Smooth muscle cell (in vitro differentiated cells): ENCODE data around the gene UNC13D. TPM values are rescaled to one million over a fixed set of nuclear protein-coding genes. Genes with fewer than 3 reads are reported as not detected.
"Not testable (repeated sequence)": the region's sequence is repeated elsewhere in the genome, so short reads cannot be mapped to it uniquely, and the experiment has no call there.

Source experiments
- DNase-seq: peaks from one replicate; lab custom pipeline; 2025; ENCODE audit not compliant: unreplicated experiment; lab: John Stamatoyannopoulos, UW
- H2AFZ ChIP-seq: fragments of 200-600 bp; sonication (generic); 2 replicates; pipeline ENCODE4 v1.6.0; 2016; ENCODE audit warnings: antibody characterized with exemption, low read depth, mild to moderate bottlenecking
- H3F3A ChIP-seq: fragments of 200-600 bp; sonication (generic); 2 replicates; pipeline ENCODE4 v1.6.0; 2017; ENCODE audit warnings: antibody characterized with exemption, low read depth
- H3K27ac ChIP-seq: fragments of 200-600 bp; sonication (generic); 2 replicates; pipeline ENCODE4 v1.5.1; 2016; ENCODE audit warnings: low read depth, mild to moderate bottlenecking
- H3K27me3 ChIP-seq: fragments of 200-600 bp; sonication (generic); 2 replicates; pipeline ENCODE4 v1.6.1; 2016; ENCODE audit warnings: low read depth, mild to moderate bottlenecking
- H3K36me3 ChIP-seq: fragments of 200-600 bp; sonication (generic); 2 replicates; pipeline ENCODE4 v1.5.1; 2016; ENCODE audit warnings: low read depth
- H3K4me1 ChIP-seq: fragments of 200-600 bp; sonication (generic); 2 replicates; pipeline ENCODE4 v1.5.1; 2016; ENCODE audit warnings: low read depth
- H3K4me2 ChIP-seq: fragments of 200-600 bp; sonication (generic); 2 replicates; pipeline ENCODE4 v1.6.0; 2016; ENCODE audit warnings: mild to moderate bottlenecking
- H3K4me3 ChIP-seq: fragments of 200-600 bp; sonication (generic); 2 replicates; pipeline ENCODE4 v1.5.1; 2016; ENCODE audit warnings: mild to moderate bottlenecking
- H3K79me2 ChIP-seq: fragments of 200-600 bp; sonication (generic); 2 replicates; pipeline ENCODE4 v1.6.0; 2016; ENCODE audit warnings: low read depth, mild to moderate bottlenecking
- H3K9ac ChIP-seq: fragments of 200-600 bp; sonication (generic); 2 replicates; pipeline ENCODE4 v1.6.0; 2016; ENCODE audit warnings: low read depth
- H3K9me3 ChIP-seq: fragments of 200-600 bp; sonication (generic); replicated peaks from 2 replicates; pipeline ENCODE4 v1.5.1; 2016; ENCODE audit warnings: low read depth
- H4K20me1 ChIP-seq: fragments of 200-600 bp; sonication (generic); 2 replicates; pipeline ENCODE4 v1.6.0; 2016; ENCODE audit warnings: low read depth
- WGBS: methylation state at CpG from one replicate; pipeline ENCODE4 v1.1.7; 2016; ENCODE audit warnings: low lambda C conversion rate; 5-methylcytosine and 5-hydroxymethylcytosine counted together
- polyA plus RNA-seq: library from polyadenylated mRNA; unstranded; fragments of >200 nt; fragmentation: Nextera tagmentation; extraction: Ambion mirVana; gene quantifications from 2 replicates; pipeline ENCODE4 v1.2.1, GENCODE V29; 2016
- total RNA-seq: library from RNA; depleted of rRNA; stranded (reverse); fragments of >200 nt; gene quantifications from 2 replicates; pipeline ENCODE4 v1.2.3, GENCODE V29; 2014
- TF ChIP-seq, protein P1 (sequence below): fragments of 200-600 bp; sonication (generic); IDR thresholded peaks from 2 replicates; pipeline ENCODE4 v1.5.1; 2017; ENCODE audit warnings: borderline replicate concordance, mild to moderate bottlenecking, antibody characterized with exemption; ENCODE audit not compliant: insufficient read depth, poor library complexity, severe bottlenecking

The UNC13D gene
- total and polyA plus RNA-seq, 2 experiments from 2014 or later, result 2.4 to 4.5 TPM

DNA sequence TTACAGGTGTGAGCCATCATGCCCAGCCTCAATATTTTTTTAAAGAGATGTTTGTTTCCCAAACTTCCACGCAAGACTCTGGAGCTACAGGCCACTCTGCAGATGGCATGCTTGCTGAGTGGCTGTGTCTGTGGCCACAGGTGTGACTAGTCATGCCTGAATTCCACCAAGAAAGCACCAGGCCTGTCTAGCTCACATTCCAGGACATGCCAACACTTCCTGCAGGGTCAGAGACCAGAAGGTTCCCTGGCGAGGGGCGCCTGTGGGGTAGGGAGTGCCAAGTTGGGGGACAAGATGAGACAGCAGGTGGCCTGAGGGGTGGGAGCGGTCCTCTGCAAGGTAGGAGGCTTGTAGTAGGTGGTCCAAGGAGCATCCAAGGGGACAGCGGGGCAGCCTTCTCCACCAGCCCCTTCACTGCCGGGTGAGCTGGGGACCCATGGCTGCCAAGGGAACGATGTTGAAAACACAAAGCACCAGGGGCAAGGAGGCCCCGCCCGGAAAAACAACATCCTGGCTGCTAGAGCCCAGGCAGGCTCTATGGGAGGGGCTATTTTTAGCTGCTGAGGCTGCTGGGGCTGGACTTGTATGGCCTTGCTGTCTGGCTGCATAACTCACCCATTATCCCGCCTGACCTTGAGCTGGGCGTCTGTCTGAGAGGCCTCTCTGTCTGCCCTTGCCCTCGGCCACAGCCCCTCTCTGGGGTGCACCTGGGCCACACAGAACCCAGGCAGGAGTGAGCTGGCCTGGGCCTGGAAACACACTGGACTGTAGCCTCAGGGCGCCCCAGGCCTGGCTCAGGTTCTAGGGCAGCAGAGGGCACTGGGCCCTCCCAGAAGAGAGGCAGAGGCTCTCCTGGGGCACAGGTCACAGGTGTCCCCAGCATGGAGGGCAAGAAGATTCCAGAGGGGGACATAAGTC, 28.5 kb upstream of the UNC13D start:
- Histone ChIP-seq H3K36me3 (no peaks in the 10 kb centered on the region), H3K4me1 (peaks cover 11% of the 10 kb centered on the region), H3F3A (peaks cover 4% of the 10 kb centered on the region), H3K4me2 (peak overlapping the region; percentile 68), H3K9me3 (no peaks in the 10 kb centered on the region), H3K27ac (peak overlapping the region; percentile 91), H2AFZ (peak overlapping the region; percentile 66), H4K20me1 (no peaks in the 10 kb centered on the region), H3K27me3 (no peaks in the 10 kb centered on the region), H3K9ac (peak overlapping the region; percentile 71), H3K4me3 (no peak overlapping the region), H3K79me2 (no peaks in the 10 kb centered on the region)
- TF ChIP-seq, protein P1, sequence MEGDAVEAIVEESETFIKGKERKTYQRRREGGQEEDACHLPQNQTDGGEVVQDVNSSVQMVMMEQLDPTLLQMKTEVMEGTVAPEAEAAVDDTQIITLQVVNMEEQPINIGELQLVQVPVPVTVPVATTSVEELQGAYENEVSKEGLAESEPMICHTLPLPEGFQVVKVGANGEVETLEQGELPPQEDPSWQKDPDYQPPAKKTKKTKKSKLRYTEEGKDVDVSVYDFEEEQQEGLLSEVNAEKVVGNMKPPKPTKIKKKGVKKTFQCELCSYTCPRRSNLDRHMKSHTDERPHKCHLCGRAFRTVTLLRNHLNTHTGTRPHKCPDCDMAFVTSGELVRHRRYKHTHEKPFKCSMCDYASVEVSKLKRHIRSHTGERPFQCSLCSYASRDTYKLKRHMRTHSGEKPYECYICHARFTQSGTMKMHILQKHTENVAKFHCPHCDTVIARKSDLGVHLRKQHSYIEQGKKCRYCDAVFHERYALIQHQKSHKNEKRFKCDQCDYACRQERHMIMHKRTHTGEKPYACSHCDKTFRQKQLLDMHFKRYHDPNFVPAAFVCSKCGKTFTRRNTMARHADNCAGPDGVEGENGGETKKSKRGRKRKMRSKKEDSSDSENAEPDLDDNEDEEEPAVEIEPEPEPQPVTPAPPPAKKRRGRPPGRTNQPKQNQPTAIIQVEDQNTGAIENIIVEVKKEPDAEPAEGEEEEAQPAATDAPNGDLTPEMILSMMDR, result no peak
- 44% methylated on average over 13 of the region's 13 CpGs for WGBS
- DNase-seq, result peak; percentile 17

DNA sequence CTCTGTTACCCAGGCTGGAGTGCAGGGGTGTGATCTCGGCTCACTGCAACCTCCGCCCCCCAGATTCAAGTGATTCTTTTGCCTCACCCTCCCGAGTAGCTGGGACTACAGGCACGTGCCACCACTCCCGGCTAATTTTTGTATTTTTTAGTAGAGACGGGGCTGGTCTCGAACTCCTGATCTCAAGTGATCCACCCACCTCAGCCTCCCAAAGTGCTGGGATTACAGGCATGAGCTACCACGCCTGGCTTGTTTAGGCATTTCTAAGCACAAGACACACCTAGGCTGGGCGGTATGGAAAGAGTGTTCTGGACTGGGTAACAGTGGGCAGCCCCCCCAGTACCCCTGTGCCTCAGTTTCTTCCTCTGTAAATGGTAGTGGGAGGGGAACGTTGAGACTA, 26.0 kb upstream of the UNC13D start:
- H3K9ac ChIP-seq, DNase-seq, H2AFZ ChIP-seq, H3K4me1 ChIP-seq, H3K4me2 ChIP-seq, H4K20me1 ChIP-seq, H3F3A ChIP-seq, H3K4me3 ChIP-seq, H3K9me3 ChIP-seq, H3K36me3 ChIP-seq, H3K79me2 ChIP-seq, H3K27me3 ChIP-seq, H3K27ac ChIP-seq: not testable (repeated sequence)
- WGBS, result 97% methylated on average over 10 of the region's 10 CpGs

DNA sequence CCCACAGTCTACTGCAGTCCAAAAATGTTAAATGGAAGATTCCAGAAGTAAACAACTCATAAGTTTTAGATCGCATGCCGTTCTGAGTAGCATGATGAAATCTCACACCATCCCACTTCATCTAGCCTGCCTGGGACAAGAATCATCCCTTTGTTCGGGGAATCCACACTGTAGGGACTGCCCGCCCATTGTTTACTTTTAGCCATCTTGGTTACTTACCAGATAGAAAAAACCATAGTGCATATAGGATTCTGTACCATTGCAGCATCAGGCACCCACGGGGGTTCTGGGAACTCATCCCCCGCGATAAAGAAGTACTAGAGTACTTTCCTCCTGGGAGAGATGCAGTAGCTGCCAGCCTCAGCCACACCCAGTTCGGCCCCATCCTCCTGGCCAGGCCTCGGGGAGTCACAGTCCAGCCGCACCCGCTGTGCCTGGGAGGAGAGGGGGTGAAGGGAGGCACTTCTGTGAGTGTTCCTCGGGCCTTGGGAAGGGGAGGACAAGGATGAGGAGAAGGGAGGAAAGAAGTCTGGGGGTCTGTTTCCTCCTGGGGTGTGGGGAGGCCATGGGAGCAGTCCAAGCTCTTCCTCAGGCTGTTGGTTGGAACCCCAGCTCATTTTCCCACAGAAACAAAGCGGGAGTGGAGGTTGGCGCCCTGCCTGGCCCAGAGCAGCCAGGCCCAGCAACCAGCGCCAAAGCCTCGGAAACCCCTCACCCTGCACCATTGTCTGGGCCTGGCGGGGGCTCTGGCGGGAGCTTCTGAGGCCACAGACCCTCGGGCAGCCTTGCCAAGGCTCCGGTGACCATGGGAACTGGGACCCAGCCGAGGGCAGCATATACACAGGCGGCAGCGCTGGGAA, 25.3 kb upstream of the UNC13D start:
- H3K4me1 ChIP-seq, result no peaks in the 10 kb centered on the region
- H3K9me3 ChIP-seq, result no peaks in the 10 kb centered on the region
- no peak overlapping the region for H3K27ac ChIP-seq
- no peak overlapping the region for H3K4me3 ChIP-seq
- H3F3A ChIP-seq, result no peaks in the 10 kb centered on the region
- no peak for DNase-seq
- peak overlapping the region; percentile 2 for H2AFZ ChIP-seq
- no peaks in the 10 kb centered on the region for H4K20me1 ChIP-seq
- H3K36me3 ChIP-seq, result no peaks in the 10 kb centered on the region
- no peak overlapping the region for H3K4me2 ChIP-seq
- no peaks in the 10 kb centered on the region for H3K79me2 ChIP-seq
- WGBS, result 76% methylated on average over 23 of the region's 23 CpGs
- no peaks in the 10 kb centered on the region for H3K27me3 ChIP-seq
- no peak overlapping the region for H3K9ac ChIP-seq
- TF ChIP-seq, protein P1, result no peak

DNA sequence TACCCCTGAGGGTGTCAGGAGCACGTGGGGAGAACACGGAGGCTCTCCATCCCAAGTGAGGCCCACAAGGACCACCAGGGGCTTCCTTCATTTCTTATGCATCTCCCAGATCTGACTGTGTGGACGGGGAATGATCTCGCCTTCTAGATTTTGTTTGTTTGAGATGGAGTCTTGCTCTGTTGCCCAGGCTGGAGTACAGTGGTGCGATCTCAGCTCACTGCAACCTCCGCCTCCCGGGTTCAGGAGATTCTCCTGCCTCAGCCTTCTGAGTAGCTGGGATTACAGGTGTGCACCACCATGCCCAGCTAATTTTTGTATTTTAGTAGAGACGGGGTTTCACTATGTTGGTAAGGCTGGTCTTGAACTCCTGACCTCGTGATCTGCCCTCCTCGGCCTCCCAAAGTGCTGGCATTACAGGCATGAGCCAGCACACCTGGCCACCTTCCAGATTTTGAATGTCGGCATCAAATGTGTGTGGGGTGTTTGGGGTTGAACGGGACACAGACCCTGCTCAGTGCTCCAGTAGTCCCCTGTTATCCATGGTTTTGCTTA, 24.6 kb upstream of the UNC13D start:
- DNase-seq, H3K4me1 ChIP-seq, H3F3A ChIP-seq, H3K36me3 ChIP-seq, H3K27ac ChIP-seq, H3K4me2 ChIP-seq, H3K79me2 ChIP-seq, H4K20me1 ChIP-seq, H3K27me3 ChIP-seq, H3K9me3 ChIP-seq, H3K4me3 ChIP-seq, H3K9ac ChIP-seq: not testable (repeated sequence)
- 92% methylated on average over 12 of the region's 12 CpGs for WGBS
- peak overlapping the region; percentile 2 for H2AFZ ChIP-seq

DNA sequence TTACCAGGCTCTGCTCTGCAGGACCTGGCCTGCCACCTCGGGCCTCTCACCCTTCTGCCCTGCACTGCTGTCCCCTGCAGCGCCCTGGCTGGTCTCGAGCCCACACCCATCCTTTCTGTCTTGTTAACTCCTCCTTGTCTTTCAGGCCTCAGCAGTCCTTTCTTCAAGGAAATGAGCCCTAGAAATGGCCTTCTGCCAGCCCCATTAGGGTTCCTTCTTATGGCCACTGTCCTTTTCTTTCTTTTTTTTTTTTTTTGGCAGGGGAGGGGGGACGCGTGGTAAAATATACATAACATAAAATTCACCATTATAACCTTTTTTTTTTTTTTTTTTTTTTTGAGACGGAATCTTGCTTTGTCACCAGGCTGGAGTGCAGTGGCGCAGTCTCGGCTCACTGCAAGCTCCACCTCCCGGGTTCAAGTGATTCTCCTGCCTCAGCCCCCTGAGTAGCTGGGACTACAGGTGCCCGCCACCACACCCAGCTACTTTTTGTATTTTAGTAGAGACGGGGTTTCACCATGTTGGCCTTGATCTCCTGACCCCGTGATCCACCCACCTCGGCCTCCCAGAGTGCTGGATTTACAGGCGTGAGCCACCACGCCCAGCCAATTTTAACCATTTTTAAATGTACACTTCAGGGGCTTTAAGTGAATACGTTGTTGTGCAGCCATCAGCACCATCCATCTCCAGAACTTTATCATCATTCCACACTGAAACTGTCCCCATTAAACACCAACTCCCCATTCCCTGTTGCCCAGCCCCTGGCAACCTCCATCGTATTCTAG, 21.4 kb upstream of the UNC13D start:
- not testable (repeated sequence) for H3K27ac ChIP-seq, H3K4me3 ChIP-seq, H3K27me3 ChIP-seq, H3K4me1 ChIP-seq, H3K4me2 ChIP-seq, H3K79me2 ChIP-seq, H4K20me1 ChIP-seq, H3F3A ChIP-seq, H3K36me3 ChIP-seq, H2AFZ ChIP-seq, DNase-seq, H3K9me3 ChIP-seq, H3K9ac ChIP-seq
- 90% methylated on average over 13 of the region's 17 CpGs for WGBS

DNA sequence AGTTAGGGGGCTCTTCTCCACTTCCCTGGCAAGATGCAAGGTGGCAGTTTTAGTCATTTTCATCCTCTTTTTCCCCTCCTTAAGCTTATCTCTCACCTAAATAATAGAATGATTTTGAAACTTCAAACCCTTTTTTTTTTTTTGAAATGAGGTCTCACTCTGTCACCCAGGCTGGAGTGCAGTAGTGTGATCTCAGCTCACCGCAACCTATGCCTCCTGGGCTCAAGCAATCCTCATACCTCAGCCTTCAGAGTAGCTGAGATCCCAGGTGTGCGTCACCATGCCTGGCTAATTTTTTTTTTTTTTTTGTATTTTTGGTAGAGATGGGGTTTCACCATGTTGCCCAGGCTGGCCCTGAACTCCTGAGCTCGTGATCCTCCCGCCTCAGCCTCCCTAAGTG, 20.7 kb upstream of the UNC13D start:
- peak overlapping the region; percentile 48 for H3K4me2 ChIP-seq

More for the DNA sequence above, 20.7 kb upstream of the UNC13D start:
- Histone ChIP-seq H3K27ac (peak overlapping the region; percentile 35), H2AFZ (peak overlapping the region; percentile 27)
- H3K79me2 ChIP-seq, H3K27me3 ChIP-seq, H4K20me1 ChIP-seq, H3K9ac ChIP-seq, H3K9me3 ChIP-seq, H3F3A ChIP-seq, H3K36me3 ChIP-seq, H3K4me1 ChIP-seq, DNase-seq, H3K4me3 ChIP-seq: not testable (repeated sequence)
- 86% methylated on average over 4 of the region's 4 CpGs for WGBS
